Ascending aorta (tissue), 2 donors: ENCODE data around the gene TLNRD1. TPM values are rescaled to one million over a fixed set of nuclear protein-coding genes. Genes with fewer than 3 reads are reported as not detected.

Source experiments
- DNase-seq, 2 donors: peaks; one replicate each; pipeline ENCODE4 v3.0.0-alpha.2; 2019; ENCODE audit warnings: low spot score in 2 of 2
- H3K27ac ChIP-seq, 2 donors: fragments of 200-600 bp; sonication (generic); one replicate each; pipeline ENCODE4 v1.5.1; 2016 to 2017; ENCODE audit warnings: mild to moderate bottlenecking in 1 of 2
- H3K27me3 ChIP-seq: fragments of 200-600 bp; sonication (generic); one replicate; pipeline ENCODE4 v1.5.1; 2017
- H3K36me3 ChIP-seq, 2 donors: fragments of 200-600 bp; sonication (generic); one replicate each; pipeline ENCODE4 v1.5.1; 2016
- H3K4me1 ChIP-seq, 2 donors: fragments of 200-600 bp; sonication (generic); one replicate each; pipeline ENCODE4 v1.5.1; 2016 to 2017; ENCODE audit warnings: mild to moderate bottlenecking in 1 of 2
- H3K4me3 ChIP-seq, 2 donors: fragments of 200-600 bp; sonication (generic); one replicate each; pipeline ENCODE4 v1.5.1; 2016 to 2017; ENCODE audit warnings: mild to moderate bottlenecking in 1 of 2
- H3K9me3 ChIP-seq, 2 donors: fragments of 200-600 bp; sonication (generic); one replicate each; pipeline ENCODE4 v1.5.1; 2016
- intact Hi-C: fragments of 100-400 bp; cut with DNase I; formaldehyde crosslinking; loops from one replicate; pipeline ENCODE4 v1.15.1; 2023
- total RNA-seq: library from RNA; depleted of rRNA; stranded (reverse); fragments of >200 nt; gene quantifications from one replicate; pipeline ENCODE4 v1.1.0, GENCODE V29; 2016
- TF ChIP-seq, protein P1 (sequence below), 3 experiments: fragments of 200-600 bp in 2 of 3; fragments of 450-650 bp in 1 of 3; sonication (generic) in 2 of 3; IDR thresholded peaks; one replicate each; pipeline ENCODE4 v1.5.1; 2016 to 2019; ENCODE audit warnings: antibody characterized with exemption in 3 of 3, mild to moderate bottlenecking in 1 of 3, moderate library complexity in 1 of 3

The TLNRD1 gene
- total RNA-seq, 1 donor from 2014 or later = 59.3 TPM

- Histone ChIP-seq H3K36me3 (peaks cover 11 to 19% of the 10 kb centered on the region in 2 donors), H3K4me3 (peak overlapping the region; percentile 91 to 92), H3K27ac (peak overlapping the region; percentile 93 to 99), H3K9me3 (no peaks in the 10 kb centered on the region), H3K27me3 (no peaks in the 10 kb centered on the region), H3K4me1 (peaks cover 7 to 25% of the 10 kb centered on the region in 2 donors)
- peak in 1 of 2 donors; percentile 64 for DNase-seq
- TF ChIP-seq, protein P1, sequence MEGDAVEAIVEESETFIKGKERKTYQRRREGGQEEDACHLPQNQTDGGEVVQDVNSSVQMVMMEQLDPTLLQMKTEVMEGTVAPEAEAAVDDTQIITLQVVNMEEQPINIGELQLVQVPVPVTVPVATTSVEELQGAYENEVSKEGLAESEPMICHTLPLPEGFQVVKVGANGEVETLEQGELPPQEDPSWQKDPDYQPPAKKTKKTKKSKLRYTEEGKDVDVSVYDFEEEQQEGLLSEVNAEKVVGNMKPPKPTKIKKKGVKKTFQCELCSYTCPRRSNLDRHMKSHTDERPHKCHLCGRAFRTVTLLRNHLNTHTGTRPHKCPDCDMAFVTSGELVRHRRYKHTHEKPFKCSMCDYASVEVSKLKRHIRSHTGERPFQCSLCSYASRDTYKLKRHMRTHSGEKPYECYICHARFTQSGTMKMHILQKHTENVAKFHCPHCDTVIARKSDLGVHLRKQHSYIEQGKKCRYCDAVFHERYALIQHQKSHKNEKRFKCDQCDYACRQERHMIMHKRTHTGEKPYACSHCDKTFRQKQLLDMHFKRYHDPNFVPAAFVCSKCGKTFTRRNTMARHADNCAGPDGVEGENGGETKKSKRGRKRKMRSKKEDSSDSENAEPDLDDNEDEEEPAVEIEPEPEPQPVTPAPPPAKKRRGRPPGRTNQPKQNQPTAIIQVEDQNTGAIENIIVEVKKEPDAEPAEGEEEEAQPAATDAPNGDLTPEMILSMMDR (IDR thresholded peaks at IDR 0.05) = no peak
- intact Hi-C loops = loop anchor here (10.0 kb wide), 1 partner anchor 848 kb away; the partner anchor contains the start of gene FAH
Observed at GRCh38 chr15:81002331-81003096, 1.8 kb downstream of the TLNRD1 start.

GRCh38 chr15:81003097-81003350, 2.3 kb downstream of the TLNRD1 start:
- TF ChIP-seq, protein P1 (IDR thresholded peaks at IDR 0.05) = no peak
- Histone ChIP-seq H3K4me1 (peaks cover 7 to 25% of the 10 kb centered on the region in 2 donors), H3K36me3 (peaks cover 11 to 19% of the 10 kb centered on the region in 2 donors), H3K9me3 (no peaks in the 10 kb centered on the region), H3K27ac (no peak overlapping the region), H3K27me3 (no peaks in the 10 kb centered on the region), H3K4me3 (peak overlapping the region; percentile 91 to 92)
- intact Hi-C loops = loop anchor here (10.0 kb wide), 1 partner anchor 848 kb away; the partner anchor contains the start of gene FAH
- DNase-seq = no peak

- intact Hi-C loops = loop anchor here (10.0 kb wide), 1 partner anchor 851 kb away; the partner anchor contains the start of gene FAH
- H3K27me3 ChIP-seq = no peaks in the 10 kb centered on the region
- no peak overlapping the region for H3K4me3 ChIP-seq
- TF ChIP-seq, protein P1 (IDR thresholded peaks at IDR 0.05) = no peak
- DNase-seq = no peak
- H3K9me3 ChIP-seq = no peaks in the 10 kb centered on the region
- peaks cover 11 to 19% of the 10 kb centered on the region in 2 donors for H3K36me3 ChIP-seq
- peaks cover 7 to 25% of the 10 kb centered on the region in 2 donors for H3K4me1 ChIP-seq
- H3K27ac ChIP-seq = no peak overlapping the region
Observed at GRCh38 chr15:81006124-81006523, 5.4 kb downstream of the TLNRD1 start.

DNA sequence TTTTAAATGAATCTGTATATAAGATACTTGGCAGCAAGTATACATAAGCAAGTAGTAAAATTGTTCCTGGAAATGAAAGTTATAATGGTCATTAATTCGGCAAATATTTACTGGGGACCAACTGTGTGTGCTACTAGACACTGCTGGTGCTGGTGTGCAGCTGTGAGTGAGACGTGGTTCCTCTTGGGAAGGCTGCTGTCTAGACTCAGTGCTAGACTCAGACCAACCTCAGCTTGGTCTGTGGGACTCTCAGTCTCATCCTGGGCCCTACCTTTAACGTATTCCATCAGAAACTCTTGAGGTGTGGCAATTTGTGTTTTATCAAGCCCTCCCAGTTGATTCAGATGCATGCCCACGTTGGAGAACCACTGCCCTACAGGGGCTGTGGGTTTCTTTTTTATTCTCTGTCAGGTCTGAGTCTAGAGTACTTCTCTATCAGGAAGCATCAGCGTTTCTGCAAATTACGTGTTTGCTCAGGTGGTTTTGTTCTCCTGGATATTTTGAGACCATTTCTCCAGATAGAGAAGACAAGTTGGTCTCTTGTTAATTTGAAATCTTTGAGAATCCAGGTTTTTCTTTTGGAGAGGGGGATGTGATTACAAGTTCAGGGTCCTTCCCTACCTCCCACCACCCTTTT, 6.8 kb downstream of the TLNRD1 start:
- Histone ChIP-seq H3K9me3 (no peaks in the 10 kb centered on the region), H3K36me3 (peaks cover 11 to 17% of the 10 kb centered on the region in 2 donors), H3K4me1 (peaks cover 5 to 23% of the 10 kb centered on the region in 2 donors), H3K27me3 (no peaks in the 10 kb centered on the region), H3K4me3 (no peak overlapping the region), H3K27ac (no peak overlapping the region)
- intact Hi-C loops = loop anchor here (10.0 kb wide), 1 partner anchor 853 kb away; the partner anchor contains the start of gene FAH
- DNase-seq = no peak
- TF ChIP-seq, protein P1 (IDR thresholded peaks at IDR 0.05) = no peak

DNA sequence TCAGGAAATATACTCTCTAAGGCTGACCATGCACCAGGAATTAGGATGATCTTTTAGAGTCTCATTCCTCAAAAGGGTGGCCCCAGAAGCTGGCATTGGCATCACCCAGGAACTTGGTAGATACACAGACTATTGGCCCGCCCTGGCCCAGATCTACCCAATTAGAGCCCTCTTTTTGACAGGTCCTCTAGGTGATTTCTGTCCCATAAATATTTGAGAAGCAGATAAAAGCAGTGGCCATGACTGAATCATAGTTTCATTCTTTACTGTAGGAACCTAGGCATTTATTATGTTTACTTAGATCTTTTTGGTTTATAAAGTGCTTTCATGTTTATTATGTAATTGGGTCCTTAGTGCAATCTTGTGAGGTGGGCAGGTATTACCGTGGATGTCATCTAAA, 7.6 kb downstream of the TLNRD1 start:
- DNase-seq = no peak
- no peak overlapping the region for H3K27ac ChIP-seq
- TF ChIP-seq, protein P1 (IDR thresholded peaks at IDR 0.05) = no peak
- intact Hi-C loops = loop anchor here (10.0 kb wide), 1 partner anchor 854 kb away; the partner anchor contains the start of gene FAH
- H3K27me3 ChIP-seq = no peaks in the 10 kb centered on the region
- no peak overlapping the region for H3K4me3 ChIP-seq
- peaks cover 0 to 16% of the 10 kb centered on the region in 2 donors for H3K4me1 ChIP-seq
- H3K9me3 ChIP-seq = no peaks in the 10 kb centered on the region
- H3K36me3 ChIP-seq = peaks cover 3 to 9% of the 10 kb centered on the region in 2 donors
